NOMO-1 treated with DMSO at 0.1 percent for 48 hours (cell line): ENCODE results near the gene SLC18B1.

Source experiments
- DNase-seq: peaks from one replicate; lab custom pipeline; 2025; ENCODE audit not compliant: unreplicated experiment; lab: John Stamatoyannopoulos, UW

The SLC18B1 gene

GRCh38 chr6:132746048-132746447 is 52.4 kb downstream of the SLC18B1 start:
- DNase-seq = peak; percentile 88

- peak; percentile 82 for DNase-seq
Observed at GRCh38 chr6:132742495-132742894, 55.9 kb downstream of the SLC18B1 start.

GRCh38 chr6:132741281-132741680 is 57.2 kb downstream of the SLC18B1 start:
- DNase-seq = no peak

DNA sequence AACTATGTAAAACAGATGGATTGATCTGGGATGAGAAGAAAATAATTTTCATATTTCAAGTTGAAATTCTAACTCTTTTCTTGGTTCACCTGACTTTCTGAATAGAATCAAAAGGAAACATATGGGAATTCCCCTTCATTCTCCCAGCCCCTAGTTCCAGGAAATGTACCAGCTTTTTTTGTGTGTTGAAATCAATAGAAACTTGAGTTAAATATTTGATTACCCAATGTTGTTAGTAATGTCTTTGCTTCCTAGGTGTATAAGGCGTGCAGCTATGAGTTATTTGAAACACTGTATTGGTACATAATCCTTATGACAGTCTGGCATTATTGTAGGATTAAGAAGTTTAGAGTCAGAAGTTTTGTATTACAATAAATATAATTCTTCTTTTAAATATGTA is 62.2 kb downstream of the SLC18B1 start:
- no peak for DNase-seq

DNA sequence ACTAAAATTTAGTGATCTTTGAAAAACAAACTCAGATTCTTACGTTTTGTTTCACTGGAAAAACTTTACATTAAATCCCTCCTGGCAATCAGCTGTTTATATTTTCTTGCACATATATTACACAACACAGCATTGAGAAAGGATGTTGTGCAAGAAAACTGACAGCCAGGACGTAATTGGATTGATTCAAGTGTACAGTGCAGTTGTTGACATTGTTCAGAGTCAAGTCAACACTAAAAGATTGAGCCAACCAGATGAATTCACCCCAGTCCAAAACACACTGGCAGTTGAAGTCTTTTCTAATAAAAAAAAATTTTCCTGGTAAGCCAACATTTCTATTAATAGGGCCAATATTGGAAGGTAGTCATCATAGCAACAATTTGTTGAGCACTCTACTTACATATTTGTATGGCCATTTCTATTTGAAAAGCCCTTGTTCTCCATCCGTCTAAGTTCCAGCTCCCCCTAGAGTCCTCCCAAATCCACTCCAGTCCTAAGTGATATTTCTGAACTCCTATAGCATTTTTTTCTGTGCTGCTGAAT is 63.7 kb downstream of the SLC18B1 start:
- DNase-seq = peak; percentile 73

- DNase-seq = no peak
Observed at GRCh38 chr6:132733814-132734213, 64.6 kb downstream of the SLC18B1 start.

DNA sequence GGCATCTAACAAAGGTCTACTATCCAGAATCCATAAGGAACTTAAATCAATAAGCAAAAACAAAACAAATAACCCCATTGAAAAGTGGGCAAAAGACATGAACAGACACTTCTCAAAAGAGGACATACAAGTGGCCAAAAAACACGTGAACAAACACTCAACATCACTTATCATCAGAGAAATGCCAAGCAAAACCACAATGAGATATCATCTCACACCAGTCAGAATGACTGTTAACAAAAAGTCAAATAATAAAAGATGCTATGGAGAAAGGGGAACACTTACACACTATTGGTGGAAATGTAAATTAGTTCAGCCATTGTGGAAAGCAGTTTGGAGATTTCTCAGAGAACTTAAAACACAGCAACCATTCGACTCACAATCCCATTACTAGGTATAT is 65.2 kb downstream of the SLC18B1 start:
- DNase-seq = no peak

DNA sequence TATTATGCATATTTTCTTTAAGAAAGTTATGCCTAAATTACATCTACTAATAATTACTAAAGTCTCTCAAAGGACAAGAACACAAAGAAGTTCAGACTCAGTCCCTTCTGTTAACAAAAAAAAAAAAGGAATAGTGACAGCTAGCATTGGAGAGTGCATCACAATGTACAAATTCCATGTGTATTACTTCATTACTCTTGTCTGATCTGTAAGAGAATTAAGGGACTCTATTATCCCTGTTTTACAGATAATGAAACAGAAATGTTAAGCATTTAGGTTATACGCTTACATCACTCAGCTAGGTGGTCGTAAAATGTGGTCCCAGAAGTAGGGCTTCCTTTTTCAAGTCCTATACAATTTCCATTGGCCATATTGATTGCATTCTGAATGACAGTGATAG is 67.4 kb downstream of the SLC18B1 start:
- DNase-seq = no peak

- no peak for DNase-seq
Observed at GRCh38 chr6:132730560-132730959, 67.9 kb downstream of the SLC18B1 start.

DNA sequence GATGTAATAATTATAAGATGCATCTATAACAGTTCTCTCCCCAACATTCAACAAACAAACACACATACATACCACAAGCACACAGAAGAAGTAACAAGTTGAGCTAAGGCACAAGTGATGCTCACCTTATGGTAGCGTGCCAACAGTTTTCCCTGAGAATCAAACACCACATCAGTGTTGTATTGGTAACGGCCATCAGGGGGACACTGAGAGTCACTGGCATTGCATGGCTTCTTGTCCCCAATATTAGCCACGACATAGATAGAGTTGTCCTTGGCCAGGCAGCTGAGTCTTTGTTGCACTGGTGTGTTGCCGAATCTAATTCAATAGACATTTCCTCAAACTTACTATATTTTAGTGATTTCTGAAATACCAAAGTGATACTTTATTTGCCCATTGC is 69.8 kb downstream of the SLC18B1 start:
- no peak for DNase-seq

DNA sequence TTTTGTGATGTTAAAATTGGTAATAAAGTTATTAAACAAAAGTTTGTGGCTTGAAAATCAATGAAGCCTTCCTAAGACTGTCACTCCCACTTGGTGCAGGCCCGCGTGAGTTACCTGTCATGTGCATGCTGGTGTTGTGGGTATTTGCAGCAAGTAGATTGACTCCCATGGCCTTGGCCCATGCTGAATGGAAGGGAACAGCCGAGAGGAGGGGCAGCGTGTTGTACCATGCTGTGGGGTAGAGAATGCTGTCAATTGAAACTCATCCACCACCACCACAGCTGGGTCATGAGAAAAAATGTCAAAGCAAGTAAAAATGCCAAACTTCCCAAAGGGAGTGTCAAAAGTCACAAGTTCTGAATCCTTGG is 71.8 kb downstream of the SLC18B1 start:
- no peak for DNase-seq

DNA sequence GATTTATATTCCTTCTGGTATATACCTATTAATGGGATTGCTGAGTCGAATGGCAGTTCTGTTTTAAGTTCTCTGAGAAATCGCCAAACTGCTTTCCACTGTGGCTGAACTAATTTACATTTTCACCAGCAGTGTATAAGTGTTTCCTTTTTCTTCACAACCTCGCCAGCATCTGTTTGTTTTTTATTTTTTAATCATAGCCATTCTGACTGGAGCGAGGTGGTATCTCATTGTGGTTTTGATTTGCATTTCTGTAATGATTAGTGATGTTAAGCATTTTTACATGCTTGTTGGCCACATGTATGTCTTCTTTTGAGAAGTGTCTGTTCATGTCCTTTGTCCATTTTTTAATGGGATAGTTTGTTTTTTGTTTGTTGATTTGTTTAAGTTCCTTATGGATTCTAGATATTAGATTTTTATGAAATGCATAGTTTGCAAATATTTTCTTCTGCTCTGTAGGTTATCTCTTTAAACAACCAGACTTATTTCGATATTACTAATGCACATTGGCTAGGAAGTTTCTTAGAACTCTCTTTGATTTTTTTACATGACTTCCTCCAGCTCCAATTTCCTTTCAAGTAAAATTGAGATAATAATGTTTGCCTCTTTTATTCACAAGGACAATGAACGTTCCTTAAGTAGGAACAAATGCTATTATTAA is 72.4 kb downstream of the SLC18B1 start:
- no peak for DNase-seq

GRCh38 chr6:132725471-132725870 is 73.0 kb downstream of the SLC18B1 start:
- DNase-seq = no peak

- DNase-seq = no peak
Observed at GRCh38 chr6:132719736-132720448, 78.5 kb downstream of the SLC18B1 start.
